ENCODE measurements around the gene PON2.
"Not testable (repeated sequence)": the region's sequence is repeated elsewhere in the genome, so short reads cannot be mapped to it uniquely, and the experiment has no call there.

DNA sequence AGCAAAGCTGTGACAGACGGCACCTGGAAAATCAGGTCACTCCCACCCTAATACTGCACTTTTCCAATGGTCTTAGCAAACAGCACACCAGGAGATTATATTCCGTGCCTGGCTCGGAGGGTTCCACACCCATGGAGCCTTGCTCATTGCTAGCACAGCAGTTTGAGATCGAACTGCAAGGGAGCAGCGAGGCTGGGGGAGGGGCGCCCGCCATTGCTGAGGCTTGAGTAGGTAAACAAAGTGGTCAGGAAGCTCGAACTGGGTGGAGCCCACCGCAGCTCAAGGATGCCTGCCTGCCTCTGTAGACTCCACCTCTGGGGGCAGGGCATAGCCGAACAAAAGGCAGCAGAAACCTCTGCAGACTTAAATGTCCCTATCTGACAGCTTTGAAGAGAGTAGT lies 55.4 kb downstream of the PON2 start:
- not testable (repeated sequence) for TF ChIP-seq EP300, POLR2AphosphoS5 (IDR thresholded peaks at IDR 0.05)
- TF ChIP-seq, protein P1, sequence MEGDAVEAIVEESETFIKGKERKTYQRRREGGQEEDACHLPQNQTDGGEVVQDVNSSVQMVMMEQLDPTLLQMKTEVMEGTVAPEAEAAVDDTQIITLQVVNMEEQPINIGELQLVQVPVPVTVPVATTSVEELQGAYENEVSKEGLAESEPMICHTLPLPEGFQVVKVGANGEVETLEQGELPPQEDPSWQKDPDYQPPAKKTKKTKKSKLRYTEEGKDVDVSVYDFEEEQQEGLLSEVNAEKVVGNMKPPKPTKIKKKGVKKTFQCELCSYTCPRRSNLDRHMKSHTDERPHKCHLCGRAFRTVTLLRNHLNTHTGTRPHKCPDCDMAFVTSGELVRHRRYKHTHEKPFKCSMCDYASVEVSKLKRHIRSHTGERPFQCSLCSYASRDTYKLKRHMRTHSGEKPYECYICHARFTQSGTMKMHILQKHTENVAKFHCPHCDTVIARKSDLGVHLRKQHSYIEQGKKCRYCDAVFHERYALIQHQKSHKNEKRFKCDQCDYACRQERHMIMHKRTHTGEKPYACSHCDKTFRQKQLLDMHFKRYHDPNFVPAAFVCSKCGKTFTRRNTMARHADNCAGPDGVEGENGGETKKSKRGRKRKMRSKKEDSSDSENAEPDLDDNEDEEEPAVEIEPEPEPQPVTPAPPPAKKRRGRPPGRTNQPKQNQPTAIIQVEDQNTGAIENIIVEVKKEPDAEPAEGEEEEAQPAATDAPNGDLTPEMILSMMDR (IDR thresholded peaks at IDR 0.05), result not testable (repeated sequence)

All from upper lobe of left lung (tissue), 4 donors.